ENCODE measurements around the gene HOXB3.

The HOXB3 gene

GRCh38 chr17:48611681-48612455 is 21.8 kb upstream of the HOXB3 start:
- DNase-seq = no peak

DNA sequence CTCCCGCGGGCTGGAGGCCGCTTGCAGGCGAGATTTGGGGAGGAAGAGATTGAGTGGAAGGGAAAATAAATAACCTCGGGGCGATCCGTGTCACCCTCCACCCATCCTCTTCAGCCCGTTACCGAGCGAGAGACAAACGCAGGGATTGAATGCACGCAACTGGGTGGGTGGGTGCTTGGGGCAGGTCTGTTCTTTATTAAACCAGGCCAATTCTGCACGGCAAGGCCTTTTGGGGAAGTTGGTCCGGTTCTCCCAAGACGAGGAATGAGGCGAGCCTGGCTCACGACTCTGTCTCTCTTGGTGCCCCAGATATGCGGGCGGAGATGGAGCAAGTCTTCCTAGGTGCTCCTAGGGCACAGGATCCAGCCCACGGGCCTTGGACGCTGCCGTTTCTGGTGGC is 21.2 kb upstream of the HOXB3 start:
- DNase-seq = no peak

DNA sequence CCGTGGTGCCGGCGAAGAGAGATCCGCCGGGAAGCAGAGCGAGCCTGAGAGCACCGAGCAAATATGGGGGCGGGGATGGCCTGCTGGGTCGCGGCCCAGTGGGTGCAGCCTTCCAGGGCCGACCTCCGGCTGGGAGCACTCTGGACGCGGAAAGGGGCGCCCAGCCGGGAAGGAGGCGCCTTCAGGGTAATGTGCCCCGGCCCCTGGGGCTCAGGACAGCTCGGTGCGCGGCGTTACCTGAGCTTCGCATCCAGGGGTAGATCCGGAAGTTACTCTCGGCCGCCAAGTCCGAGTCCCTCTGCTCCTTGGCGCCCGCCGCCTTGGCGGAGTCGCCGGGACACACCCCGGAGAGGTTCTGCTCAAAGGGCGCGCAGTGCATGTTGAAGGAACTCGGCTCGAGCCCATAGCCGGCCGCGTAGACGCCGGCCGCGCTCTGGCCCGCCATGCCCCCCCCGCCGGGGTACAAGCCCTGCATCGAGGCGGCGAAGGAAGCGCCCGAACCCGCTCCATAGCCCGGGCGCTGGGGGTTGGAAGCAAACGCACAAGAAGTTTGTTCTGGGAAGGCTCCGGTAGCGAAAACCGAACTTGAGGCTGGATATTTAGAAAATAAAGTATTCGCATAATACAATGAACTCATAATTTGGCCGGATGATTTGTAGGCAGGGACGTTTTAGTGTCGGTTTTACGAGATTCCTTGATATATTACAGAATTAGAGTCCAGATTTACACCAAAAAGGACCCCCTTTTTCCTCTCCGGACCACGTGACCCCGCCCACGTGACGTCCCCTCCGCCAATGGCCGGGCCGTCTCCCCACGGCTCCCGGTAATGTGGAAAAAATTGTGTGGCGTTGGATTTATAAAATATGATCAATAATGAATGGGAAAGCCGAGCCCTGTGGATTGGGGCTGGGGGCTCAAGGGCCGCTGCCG is 20.5 kb upstream of the HOXB3 start, which contains the start of gene HOXB7:
HOXB7 (minus strand) TSS at position 736 of the 930 bp plus-strand sequence; CDS start at position 637, 99 bp downstream.
- peak; percentile 74 for DNase-seq

DNA sequence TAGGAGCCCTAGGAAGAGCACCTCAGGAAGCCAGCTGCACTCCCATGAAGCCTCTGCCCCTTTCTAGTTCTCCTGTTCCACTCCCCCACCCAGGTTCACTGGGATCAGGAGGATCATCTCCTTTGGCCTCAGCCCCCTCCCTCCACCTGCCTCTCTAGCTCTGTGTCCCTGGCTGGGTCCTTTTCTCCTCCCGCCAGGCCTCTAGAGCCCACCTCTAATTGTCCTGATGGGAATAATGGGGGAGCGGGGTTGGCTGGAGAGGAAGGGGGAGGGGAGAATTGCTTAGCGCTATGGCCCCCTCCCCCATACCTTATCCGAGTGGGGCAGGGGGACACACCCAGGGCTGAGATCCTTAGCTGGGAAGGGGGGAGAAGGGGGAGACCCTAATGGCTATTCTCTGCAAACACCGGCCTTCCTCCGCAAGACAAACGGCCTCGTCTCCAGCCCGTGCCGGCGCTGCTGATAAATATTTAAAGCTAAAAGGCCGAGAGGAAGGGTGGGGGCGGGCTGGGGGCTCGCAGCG is 19.8 kb upstream of the HOXB3 start:
- DNase-seq = no peak

GRCh38 chr17:48609033-48609432 is 19.0 kb upstream of the HOXB3 start:
- no peak for DNase-seq

GRCh38 chr17:48608494-48608834 is 18.4 kb upstream of the HOXB3 start:
- DNase-seq = no peak

DNA sequence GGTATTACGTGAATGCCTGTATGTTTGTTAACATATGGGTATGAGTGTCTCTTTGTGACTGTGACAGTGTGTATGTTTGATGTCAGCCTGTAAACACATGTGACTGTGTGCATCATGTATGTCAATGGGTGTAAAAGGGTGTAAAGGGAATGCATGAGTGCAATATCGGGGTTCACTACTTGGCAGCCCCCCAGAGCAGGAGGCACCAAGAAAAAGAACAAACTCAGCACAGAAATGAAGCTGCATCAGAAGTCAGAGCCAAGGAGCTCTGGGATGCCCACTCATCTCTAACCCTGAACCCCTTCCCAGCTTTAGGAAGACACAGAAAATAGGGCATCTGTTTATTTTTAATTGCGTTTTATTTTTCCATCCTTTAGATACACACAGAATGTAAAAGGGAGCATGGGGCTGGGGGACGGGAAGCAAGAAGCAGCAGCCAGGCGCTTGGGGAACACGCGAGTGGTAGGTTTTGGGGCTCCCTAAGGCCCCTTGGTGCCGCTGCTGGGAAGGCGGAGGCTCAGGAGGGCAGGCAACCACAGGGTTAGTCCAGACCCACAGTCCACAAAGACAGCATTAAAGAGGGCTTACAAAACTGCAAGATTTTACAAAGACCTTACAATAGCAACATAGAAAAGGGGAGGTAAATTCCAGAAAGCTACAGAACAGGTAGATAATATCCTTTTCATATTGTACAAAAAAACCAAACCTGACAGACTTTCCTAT is 17.0 kb upstream of the HOXB3 start:
- no peak for DNase-seq

DNA sequence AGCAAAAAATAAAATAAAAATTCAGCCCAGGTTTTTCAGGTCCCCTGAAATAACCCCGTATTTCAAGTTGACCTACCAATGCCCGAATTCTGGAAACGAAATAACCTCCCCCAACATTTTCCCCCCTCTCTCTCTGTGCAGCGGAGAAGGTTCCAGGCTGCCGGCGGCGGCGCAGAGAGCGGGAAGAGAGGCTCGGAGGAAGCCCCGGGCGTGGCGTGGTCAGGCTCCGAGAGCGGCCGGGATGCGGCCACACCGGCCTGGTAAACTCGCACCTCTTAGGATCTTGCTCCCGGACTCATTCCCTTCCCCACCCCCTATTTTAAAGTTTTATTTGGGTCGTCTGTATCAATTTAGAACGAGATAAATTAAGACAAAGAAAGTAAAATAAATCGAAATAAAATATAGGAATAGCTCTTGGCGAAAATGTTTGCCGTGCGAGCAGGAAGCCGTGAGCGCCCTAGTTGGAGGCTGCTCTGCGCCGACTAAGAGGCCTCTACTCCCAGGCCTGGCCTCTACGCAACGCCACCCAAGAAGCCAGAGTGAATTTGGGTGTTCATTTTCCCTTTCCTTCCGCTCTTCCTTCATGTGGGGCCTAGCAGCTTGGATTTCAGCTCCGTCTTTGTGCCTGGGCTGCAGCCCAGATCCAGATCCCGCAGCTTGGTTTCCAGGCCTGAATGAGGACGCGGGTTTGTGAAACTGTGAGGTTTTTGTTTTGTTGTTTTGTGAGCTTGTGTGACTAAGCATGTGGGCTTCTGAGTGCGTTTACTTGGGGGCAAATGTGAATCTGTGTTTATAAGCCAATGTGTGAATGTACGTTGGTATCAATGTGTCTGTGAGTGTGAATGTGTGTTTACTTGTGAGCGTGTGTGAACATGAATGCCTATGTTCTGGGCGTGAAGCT is 16.2 kb upstream of the HOXB3 start:
- no peak for DNase-seq

DNA sequence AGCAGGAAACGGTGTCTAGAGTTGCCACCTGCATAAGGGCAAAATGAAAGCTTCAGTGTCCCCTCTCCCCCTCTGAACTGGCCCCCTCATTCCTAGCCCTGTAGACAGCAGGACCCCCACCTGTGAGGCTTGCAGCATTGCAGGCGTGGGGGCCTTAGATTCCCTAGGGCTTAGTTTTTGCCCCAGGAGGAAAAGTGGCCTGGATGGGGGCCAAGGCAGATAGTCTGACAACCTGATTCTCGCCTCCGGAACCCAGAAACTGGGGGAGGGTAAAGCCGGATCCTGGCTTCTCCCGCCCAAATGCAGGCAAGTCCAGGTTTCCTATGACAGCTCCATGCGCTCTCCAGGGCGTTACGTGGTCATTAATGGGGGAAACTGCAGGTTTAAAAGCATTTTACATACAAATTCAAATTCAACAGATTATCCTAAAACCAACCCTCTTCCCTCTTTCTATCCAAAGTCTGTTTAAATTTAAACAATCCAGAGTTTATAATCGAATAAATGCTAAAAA is 15.4 kb upstream of the HOXB3 start:
- no peak for DNase-seq

DNA sequence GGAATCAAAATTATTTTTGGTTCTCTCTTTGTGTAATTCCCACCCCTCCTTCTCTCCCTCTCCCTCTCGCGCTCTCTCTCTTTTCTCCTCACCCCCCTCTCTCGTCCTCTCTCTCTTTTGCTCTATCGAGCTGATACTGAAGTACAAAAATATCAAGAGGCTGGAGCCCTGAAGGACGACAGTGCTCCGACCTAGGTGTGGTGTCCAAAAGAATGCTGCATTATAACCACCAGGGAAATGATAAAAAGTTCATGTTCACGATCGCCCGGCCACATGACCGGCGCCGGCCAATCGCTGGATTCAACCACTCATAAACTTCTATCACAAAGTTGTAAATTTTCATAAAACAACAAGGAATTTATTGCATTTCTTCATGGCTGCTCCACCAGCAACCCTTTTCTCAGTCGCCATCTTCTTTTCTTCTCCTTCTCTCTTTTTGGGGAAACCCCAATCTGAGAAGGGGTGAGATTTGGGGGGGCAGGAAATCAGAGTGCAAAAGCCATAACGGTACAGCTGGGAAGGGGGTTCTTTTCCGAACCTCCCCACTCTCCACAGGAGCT is 14.8 kb upstream of the HOXB3 start, which contains the start of gene HOXB6:
HOXB6 (minus strand) TSS at position 217 of the 560 bp plus-strand sequence. CDS start 6,836 bp downstream, outside the sequence.
- DNase-seq = no peak

DNA sequence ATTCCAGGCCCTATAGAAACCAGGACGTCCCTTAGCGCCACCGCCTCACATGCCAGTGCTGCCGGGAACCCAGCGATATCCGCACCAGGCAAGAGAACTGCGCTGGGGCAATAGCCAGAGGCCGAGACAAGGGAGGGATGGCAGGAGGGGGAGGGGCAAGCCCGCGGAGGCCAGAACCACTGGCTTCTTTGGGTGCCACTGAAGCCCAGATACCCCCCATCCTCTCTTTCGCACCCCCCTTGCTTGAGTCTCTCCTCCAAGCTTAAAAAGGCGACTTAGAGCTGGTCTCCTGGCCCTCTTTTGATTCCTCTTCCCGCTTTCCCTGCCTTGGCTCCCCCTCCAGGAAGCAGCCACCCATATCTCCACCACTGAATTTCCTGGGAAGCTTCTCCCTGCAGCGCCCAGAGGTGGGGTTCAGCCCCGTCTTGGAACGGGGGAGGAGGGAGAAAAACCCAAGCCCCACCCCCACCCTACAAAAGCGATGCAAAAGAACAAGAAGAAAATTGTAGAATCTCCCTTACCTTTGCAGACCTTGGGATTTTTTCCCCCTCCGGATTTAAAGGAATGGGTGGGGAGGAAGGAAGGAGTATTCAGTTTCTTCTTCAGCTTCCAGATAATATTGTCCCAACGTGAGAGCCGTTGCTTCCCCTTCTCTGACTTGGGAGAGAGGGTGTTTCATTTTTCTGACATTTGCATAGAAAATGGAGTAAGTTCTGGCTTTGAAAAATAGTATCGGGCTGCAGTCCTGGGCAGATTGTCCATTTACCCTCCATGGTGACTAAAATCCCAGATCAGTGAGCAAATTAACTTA is 14.1 kb upstream of the HOXB3 start:
- no peak for DNase-seq

- DNase-seq = no peak
Observed at GRCh38 chr17:48601539-48602425, 11.7 kb upstream of the HOXB3 start.

GRCh38 chr17:48601207-48601538 is 11.1 kb upstream of the HOXB3 start:
- DNase-seq = no peak

DNA sequence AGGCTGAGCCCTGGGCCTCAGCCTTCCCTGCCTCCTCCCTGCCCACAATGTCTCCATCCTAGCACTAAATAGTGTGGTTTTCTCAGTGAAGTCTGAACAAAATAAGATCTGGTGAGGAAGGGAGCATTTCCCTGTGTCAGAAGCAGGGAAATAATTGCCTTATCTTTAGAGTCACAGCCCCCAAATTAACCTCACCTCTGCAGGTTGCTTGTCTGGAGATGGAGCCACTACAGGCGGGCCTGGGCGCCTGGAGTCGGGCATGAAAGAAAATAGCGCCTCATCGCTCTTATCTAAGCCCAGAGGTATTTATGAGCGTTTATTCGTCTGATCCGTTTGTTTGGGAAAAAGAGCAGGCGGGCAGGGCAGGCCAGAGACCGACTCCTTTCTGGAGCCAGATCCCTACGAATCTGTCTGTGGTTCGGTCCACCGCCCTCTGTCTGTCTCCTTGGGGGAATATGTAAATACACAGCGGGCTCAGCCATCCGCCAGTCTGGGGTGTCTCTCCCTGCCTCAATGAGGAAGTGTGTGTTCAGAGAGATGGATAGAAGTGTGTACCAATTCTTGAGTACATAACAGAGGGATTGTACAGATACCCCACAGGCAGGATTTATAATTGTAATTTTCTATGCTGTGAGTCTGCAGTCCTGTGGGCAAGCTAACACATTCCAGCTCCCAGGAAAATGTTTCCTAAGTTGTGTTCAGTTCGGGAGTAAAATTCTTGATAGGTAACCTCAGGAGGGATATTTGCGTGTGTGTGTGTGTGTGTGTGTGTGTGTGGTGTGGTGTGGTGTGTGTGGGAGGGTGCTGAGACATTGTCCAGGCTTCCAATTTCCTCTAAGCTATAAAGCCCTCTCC is 10.4 kb upstream of the HOXB3 start:
- DNase-seq = no peak

DNA sequence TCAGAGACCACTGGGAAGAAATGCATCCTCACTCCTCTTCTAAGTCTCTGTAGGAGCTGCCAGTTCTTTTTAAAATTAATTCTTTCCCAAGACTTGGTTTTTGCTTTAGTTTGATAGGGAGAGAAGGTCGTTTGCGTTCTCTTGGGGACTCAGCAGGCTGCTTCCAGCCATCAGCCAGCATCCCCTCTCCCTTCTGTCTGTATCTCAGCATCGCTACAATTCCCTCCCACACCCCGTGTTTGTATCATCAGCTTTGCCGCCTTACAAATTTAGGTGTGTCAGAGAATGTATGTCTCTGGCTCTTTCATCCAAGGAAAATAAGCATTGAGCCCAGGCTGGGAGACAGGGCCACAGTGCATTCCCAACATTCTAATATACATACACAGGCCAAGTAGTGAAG is 9.3 kb upstream of the HOXB3 start:
- no peak for DNase-seq

- DNase-seq = no peak
Observed at GRCh38 chr17:48598736-48599135, 8.7 kb upstream of the HOXB3 start.

- no peak for DNase-seq
Observed at GRCh38 chr17:48597778-48598631, 8.0 kb upstream of the HOXB3 start.

- no peak for DNase-seq
Observed at GRCh38 chr17:48597528-48597777, 7.4 kb upstream of the HOXB3 start.
